ENCODE data around the gene TAS1R1.
A peak's percentile ranks its signal among the peaks of the same experiment; 100 is the strongest.

Gene TAS1R1

GRCh38 chr1:6603915-6604558 lies 48.9 kb downstream of the TAS1R1 start:
- peak overlapping the region; percentile 95 for H3K27ac ChIP-seq
- in situ Hi-C loops (cut with HindIII; ENCODE audit: low pct_ligation_motif_present, low sequenced_read_pairs), result no loop called here
- peak; percentile 84 for DNase-seq
- no peak for TF ChIP-seq CTCF (IDR thresholded peaks at IDR 0.05; ENCODE audit: low read depth, low read length, missing control alignments)
- H3K4me3 ChIP-seq (ENCODE audit: low read depth, low read length), result no peak overlapping the region
- no peaks in the 10 kb centered on the region for H3K36me3 ChIP-seq (replicated peaks)
- H3K27me3 ChIP-seq (replicated peaks), result no peaks in the 10 kb centered on the region

GRCh38 chr1:6612641-6613360 lies 57.7 kb downstream of the TAS1R1 start:
- H3K4me3 ChIP-seq (ENCODE audit: low read depth, low read length), result peak overlapping the region; percentile 74
- H3K27me3 ChIP-seq (replicated peaks), result no peaks in the 10 kb centered on the region
- TF ChIP-seq CTCF (IDR thresholded peaks at IDR 0.05; ENCODE audit: low read depth, low read length, missing control alignments), result no peak
- DNase-seq, result peak; percentile 27
- in situ Hi-C loops (cut with HindIII; ENCODE audit: low pct_ligation_motif_present, low sequenced_read_pairs), result no loop called here
- H3K27ac ChIP-seq, result peak overlapping the region; percentile 86
- peaks cover 5% of the 10 kb centered on the region for H3K36me3 ChIP-seq (replicated peaks)

GRCh38 chr1:6613361-6614018 lies 58.4 kb downstream of the TAS1R1 start, which contains the start of gene PHF13:
Gene PHF13, plus strand, starts transcription at chr1:6613731. Its CDS starts 336 bp downstream, at chr1:6614067.
- in situ Hi-C loops (cut with HindIII; ENCODE audit: low pct_ligation_motif_present, low sequenced_read_pairs), result no loop called here
- H3K4me3 ChIP-seq (ENCODE audit: low read depth, low read length), result peak within 1 kb of the TSS; percentile 74
- no peaks in the 10 kb centered on the region for H3K27me3 ChIP-seq (replicated peaks)
- H3K27ac ChIP-seq, result peak within 1 kb of the TSS; percentile 86
- peak; percentile 99 for DNase-seq
- no peak for TF ChIP-seq CTCF (IDR thresholded peaks at IDR 0.05; ENCODE audit: low read depth, low read length, missing control alignments)
- peaks cover 6% of the 10 kb centered on the region for H3K36me3 ChIP-seq (replicated peaks)

- Histone ChIP-seq H3K27ac (peak overlapping the region; percentile 43), H3K36me3 (replicated peaks) (peaks cover 8% of the 10 kb centered on the region), H3K27me3 (replicated peaks) (no peaks in the 10 kb centered on the region), H3K4me3 (ENCODE audit: low read depth, low read length) (peak overlapping the region; percentile 72)
- no peak for TF ChIP-seq CTCF (IDR thresholded peaks at IDR 0.05; ENCODE audit: low read depth, low read length, missing control alignments)
- DNase-seq, result no peak
- in situ Hi-C loops (cut with HindIII; ENCODE audit: low pct_ligation_motif_present, low sequenced_read_pairs), result no loop called here
These were observed 59.2 kb downstream of the TAS1R1 start for GRCh38 chr1:6614019-6614928.

- no peak for TF ChIP-seq CTCF (IDR thresholded peaks at IDR 0.05; ENCODE audit: low read depth, low read length, missing control alignments)
- no peak overlapping the region for H3K27ac ChIP-seq
- peak overlapping the region; percentile 72 for H3K4me3 ChIP-seq (ENCODE audit: low read depth, low read length)
- in situ Hi-C loops (cut with HindIII; ENCODE audit: low pct_ligation_motif_present, low sequenced_read_pairs), result no loop called here
- peaks cover 17% of the 10 kb centered on the region for H3K36me3 ChIP-seq (replicated peaks)
- DNase-seq, result no peak
- H3K27me3 ChIP-seq (replicated peaks), result no peaks in the 10 kb centered on the region
These were observed 60.0 kb downstream of the TAS1R1 start for GRCh38 chr1:6614929-6615785.
